Fibroblast of mammary gland (primary cell): ENCODE data around the gene CFAP58.

Experiments
- DNase-seq: peaks from one replicate; pipeline ENCODE4 v3.0.0-alpha.2; 2010; ENCODE audit warnings: low read depth
- H3K4me3 ChIP-seq: 2 replicates; pipeline ENCODE4 v1.5.1; 2011; ENCODE audit warnings: low read depth, mild to moderate bottlenecking, low read length, moderate library complexity; ENCODE audit not compliant: control insufficient read depth
- CTCF ChIP-seq: conservative IDR thresholded peaks from 2 replicates; pipeline ENCODE4 v1.5.1; 2011; ENCODE audit warnings: low read depth, low read length, inconsistent platforms; ENCODE audit not compliant: control insufficient read depth, insufficient read depth

CFAP58 gene

DNA sequence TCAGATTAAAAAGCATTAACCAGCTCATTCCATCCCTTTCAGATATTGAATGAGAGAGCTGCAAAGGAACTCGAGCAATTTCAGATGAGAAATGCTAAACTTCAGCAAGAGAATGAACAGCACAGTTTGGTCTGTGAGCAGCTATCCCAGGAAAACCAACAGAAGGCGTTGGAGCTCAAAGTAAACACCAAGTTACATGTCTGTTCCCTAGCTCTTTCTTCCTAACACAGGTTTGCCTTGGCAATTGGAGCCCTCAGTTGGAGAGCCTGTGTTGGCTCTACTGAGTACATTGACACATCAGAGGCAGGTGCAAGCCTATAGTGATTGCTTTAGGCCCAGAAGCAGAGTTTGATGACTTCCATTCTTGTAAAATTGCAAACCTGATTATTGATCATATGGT lies 14.7 kb downstream of the CFAP58 start:
- no peak overlapping the region for H3K4me3 ChIP-seq
- no peak for DNase-seq
- no peak for TF ChIP-seq CTCF

- DNase-seq, result no peak
- TF ChIP-seq CTCF, result no peak
- H3K4me3 ChIP-seq, result no peak overlapping the region
These were observed 18.1 kb downstream of the CFAP58 start for GRCh38 chr10:104371753-104372152.

- no peak overlapping the region for H3K4me3 ChIP-seq
- no peak for TF ChIP-seq CTCF
- DNase-seq, result no peak
These were observed 21.0 kb downstream of the CFAP58 start for GRCh38 chr10:104374591-104374990.

GRCh38 chr10:104376784-104377300 lies 23.2 kb downstream of the CFAP58 start:
- DNase-seq, result no peak

DNA sequence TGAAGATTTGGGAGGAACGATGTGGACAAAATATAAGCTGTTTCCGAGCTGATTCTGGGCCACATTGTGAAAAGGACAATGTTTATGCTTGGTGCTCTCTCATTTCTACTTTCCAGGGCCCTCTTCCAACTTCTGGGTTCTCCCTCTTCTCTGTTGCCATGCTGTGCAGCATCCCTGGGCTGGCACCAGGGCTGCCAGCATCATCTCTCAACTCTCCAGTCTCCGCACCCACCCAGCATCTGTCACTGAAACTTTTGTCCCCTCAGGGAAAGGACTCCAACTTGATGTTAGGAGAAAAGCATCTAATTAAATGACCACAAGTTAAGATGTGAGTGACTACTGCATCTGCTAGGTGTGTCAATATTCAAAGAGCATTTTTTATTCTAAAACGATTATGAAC lies 26.7 kb downstream of the CFAP58 start:
- no peak for TF ChIP-seq CTCF
- no peak for DNase-seq
- H3K4me3 ChIP-seq, result no peak overlapping the region

More at GRCh38 chr10:104376784-104377300, 23.2 kb downstream of the CFAP58 start:
- H3K4me3 ChIP-seq, result no peak overlapping the region
- TF ChIP-seq CTCF, result no peak

DNA sequence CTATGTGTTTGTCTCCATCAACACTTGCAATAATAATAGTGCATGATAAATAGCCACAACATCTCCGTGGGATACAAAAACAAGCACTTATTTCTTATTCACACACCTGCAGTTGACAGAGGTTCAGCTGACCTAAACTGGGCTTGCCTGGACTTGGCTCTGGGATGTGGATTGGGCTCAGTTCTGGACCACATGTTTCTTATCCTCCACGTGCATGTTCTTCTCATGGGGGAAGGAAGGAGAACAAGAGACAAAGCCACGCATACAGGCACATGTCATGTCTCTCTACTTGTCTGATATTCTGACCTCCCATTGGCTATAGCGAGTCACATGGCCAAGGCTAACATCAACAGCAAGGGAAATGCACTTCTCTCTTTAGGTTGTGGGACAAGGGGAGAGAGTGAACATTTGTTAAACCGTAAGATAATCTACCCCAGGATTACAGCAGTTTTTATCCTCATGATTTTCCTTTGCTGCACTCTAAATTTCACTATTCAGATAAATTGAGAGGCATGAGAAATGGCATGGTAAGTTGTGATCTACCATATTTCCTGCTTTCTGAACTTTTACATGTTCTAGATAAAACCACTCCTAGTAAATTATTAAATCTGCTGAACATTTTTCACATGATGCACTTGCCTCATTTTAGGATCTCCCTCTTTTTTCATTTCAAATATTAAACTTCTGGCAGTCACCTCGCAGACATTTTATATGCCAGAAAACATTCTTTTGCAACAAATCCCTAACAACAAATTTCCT lies 33.7 kb downstream of the CFAP58 start:
- H3K4me3 ChIP-seq, result no peak overlapping the region
- no peak for TF ChIP-seq CTCF
- DNase-seq, result no peak
